Measurements from ENCODE around the gene MAST1.

MAST1 gene

DNA sequence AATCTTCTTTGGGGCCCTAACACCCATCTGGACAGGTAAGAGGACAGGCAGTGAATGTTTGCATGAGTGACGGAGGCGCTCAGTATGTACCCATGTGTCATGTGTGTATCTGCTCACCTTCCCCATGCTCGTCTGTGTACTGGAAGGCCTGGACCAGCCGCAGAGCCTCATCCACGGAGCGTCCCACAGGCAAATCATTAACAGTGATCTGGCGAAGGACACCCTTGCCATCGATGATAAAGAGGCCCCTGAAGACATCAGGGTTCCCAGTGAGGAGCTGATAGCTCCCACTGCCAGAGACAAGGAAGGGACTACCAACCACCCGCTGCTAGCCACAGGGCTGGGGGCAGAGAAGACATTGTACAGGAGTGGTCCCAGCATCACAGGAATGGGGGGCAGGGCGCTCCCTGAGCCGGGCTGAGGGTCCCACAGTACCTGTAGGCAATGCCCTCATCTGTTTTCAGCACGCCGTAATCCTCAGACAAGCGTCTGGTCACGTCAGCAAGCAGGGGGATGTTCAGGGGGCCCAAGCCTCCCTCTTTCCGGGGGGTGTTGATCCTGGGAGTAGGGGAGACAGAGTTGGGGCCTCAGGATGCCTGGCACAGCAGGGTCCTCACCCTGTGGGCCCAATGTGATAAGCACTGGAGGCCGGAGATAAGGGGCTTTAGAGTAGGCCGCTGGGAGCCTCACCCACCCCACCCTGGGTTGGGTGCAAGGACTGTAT is 38.4 kb upstream of the MAST1 start (continued):
- TF ChIP-seq ZNF341 (tag by site-specific recombination; IDR thresholded peaks at IDR 0.05; ENCODE audit: low read depth) (no peak), ZNF394 (tag by site-specific recombination; IDR thresholded peaks at IDR 0.05; ENCODE audit: borderline replicate concordance) (no peak), YY1 (tag by site-specific recombination; IDR thresholded peaks at IDR 0.05) (no peak), PBX3 (CRISPR knock-in tag; IDR thresholded peaks at IDR 0.05) (no peak)

DNA sequence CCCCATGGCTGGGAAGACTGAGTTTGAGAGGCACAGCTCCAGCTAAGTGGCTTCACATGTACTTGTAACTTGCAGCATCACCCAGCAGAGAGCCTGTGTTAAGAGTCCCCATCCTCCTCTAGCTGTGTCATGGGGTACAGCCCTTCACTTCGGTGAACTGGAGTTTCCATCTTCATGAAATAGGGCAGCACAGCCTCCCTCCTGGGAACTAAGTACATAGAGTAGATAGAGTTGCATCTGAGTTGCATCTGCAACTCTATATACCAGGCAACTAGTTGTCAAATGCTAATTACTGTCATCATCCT is 37.9 kb upstream of the MAST1 start:
- POLR2A ChIA-PET = interaction anchor here (0.6 to 2.8 kb wide), 3 partner anchors 9 to 31 kb away, joined by 3 to 18 read pairs (median 10); partner anchors contain the start of gene JUNB

DNA sequence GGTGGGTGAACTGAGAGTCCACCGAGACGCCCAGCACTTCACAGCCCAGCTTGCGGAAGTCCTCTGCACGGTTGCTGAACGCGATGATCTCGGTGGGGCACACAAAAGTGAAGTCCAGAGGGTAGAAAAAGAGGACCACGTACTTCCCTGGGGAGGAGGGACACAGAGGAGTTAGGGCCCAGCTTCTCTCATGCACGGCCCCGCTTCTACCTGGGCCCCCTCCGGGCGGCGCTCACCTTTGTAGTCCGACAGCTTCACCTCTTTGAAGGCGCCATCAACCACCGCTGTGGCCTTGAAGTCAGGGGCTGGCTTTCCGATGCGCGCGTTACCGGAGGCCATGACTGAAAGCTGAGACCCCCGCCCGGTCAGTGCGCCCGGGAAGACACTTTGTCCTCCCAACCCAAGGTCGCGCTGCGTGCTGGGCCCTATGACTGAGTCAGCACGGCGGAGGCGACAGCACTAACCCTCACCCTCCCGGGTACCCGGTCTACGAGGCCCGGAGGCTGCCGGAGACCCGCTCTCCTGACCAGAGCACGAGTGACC is 37.3 kb upstream of the MAST1 start:
- H3K4me1 ChIP-seq (ENCODE audit: control insufficient read depth, insufficient read depth, low read length) = no peaks in the 10 kb centered on the region
- POLR2A ChIA-PET = interaction anchor here (0.6 to 2.8 kb wide), 3 partner anchors 9 to 32 kb away, joined by 3 to 18 read pairs (median 5); partner anchors contain the start of gene JUNB

More for the DNA sequence above, 37.9 kb upstream of the MAST1 start:
- TF ChIP-seq ZNF155 (tag by site-specific recombination; IDR thresholded peaks at IDR 0.05) (no peak), SCRT2 (tag by site-specific recombination; IDR thresholded peaks at IDR 0.05) (peak; percentile 22; the same call in 1 of the 2 replicates), ZNF768 (tag by site-specific recombination; IDR thresholded peaks at IDR 0.05) (no peak), SP7 (tag by site-specific recombination; IDR thresholded peaks at IDR 0.05) (0 out of 2 replicates have a peak, but pooled peaks have one; percentile 26)
- CTCF ChIA-PET = interaction anchor here (0.7 to 16.5 kb wide), 5 partner anchors 23 to 84 kb away, joined by 3 to 386 read pairs (median 7); partner anchors contain the start of gene HOOK2
- Histone ChIP-seq H3K4me1 (ENCODE audit: control insufficient read depth, insufficient read depth, low read length) (no peaks in the 10 kb centered on the region), H3K9me3 (ENCODE audit: control insufficient read depth, insufficient read depth, low read depth, low read length) (no peaks in the 10 kb centered on the region), H3K36me3 (ENCODE audit: control insufficient read depth in 2 of 2, insufficient read depth in 1 of 2, low read length in 2 of 2) (peaks cover 14 to 29% of the 10 kb centered on the region in 2 experiments; a peak in 2 of 3 replicates), H3K27ac (ENCODE audit: extremely low read depth, low read depth, low read length) (no peak overlapping the region; the same call in 1 of the 2 replicates), H3K4me3 (ENCODE audit: low read depth, low read length) (peak overlapping the region; percentile 86)

More for the DNA sequence above, 37.3 kb upstream of the MAST1 start:
- H3K27ac ChIP-seq (ENCODE audit: extremely low read depth, low read depth, low read length) = peak overlapping the region; percentile 76; the same call in 1 of the 2 replicates
- no peaks in the 10 kb centered on the region for H3K9me3 ChIP-seq (ENCODE audit: control insufficient read depth, insufficient read depth, low read depth, low read length)
- H3K4me3 ChIP-seq (ENCODE audit: low read depth, low read length) = peak overlapping the region; percentile 86
- H3K36me3 ChIP-seq (ENCODE audit: control insufficient read depth in 2 of 2, insufficient read depth in 1 of 2, low read length in 2 of 2) = peaks cover 14 to 29% of the 10 kb centered on the region in 2 experiments; a peak in 2 of 3 replicates
- TF ChIP-seq CTCF (tag by site-specific recombination; IDR thresholded peaks at IDR 0.05) = peak; percentile 20; the same call in 1 of the 2 replicates
- TF ChIP-seq ZEB2 (tag by site-specific recombination; IDR thresholded peaks at IDR 0.05) = no peak
- peak; percentile 47 for TF ChIP-seq PATZ1 (tag by site-specific recombination; IDR thresholded peaks at IDR 0.05)
- TF ChIP-seq, protein P1, sequence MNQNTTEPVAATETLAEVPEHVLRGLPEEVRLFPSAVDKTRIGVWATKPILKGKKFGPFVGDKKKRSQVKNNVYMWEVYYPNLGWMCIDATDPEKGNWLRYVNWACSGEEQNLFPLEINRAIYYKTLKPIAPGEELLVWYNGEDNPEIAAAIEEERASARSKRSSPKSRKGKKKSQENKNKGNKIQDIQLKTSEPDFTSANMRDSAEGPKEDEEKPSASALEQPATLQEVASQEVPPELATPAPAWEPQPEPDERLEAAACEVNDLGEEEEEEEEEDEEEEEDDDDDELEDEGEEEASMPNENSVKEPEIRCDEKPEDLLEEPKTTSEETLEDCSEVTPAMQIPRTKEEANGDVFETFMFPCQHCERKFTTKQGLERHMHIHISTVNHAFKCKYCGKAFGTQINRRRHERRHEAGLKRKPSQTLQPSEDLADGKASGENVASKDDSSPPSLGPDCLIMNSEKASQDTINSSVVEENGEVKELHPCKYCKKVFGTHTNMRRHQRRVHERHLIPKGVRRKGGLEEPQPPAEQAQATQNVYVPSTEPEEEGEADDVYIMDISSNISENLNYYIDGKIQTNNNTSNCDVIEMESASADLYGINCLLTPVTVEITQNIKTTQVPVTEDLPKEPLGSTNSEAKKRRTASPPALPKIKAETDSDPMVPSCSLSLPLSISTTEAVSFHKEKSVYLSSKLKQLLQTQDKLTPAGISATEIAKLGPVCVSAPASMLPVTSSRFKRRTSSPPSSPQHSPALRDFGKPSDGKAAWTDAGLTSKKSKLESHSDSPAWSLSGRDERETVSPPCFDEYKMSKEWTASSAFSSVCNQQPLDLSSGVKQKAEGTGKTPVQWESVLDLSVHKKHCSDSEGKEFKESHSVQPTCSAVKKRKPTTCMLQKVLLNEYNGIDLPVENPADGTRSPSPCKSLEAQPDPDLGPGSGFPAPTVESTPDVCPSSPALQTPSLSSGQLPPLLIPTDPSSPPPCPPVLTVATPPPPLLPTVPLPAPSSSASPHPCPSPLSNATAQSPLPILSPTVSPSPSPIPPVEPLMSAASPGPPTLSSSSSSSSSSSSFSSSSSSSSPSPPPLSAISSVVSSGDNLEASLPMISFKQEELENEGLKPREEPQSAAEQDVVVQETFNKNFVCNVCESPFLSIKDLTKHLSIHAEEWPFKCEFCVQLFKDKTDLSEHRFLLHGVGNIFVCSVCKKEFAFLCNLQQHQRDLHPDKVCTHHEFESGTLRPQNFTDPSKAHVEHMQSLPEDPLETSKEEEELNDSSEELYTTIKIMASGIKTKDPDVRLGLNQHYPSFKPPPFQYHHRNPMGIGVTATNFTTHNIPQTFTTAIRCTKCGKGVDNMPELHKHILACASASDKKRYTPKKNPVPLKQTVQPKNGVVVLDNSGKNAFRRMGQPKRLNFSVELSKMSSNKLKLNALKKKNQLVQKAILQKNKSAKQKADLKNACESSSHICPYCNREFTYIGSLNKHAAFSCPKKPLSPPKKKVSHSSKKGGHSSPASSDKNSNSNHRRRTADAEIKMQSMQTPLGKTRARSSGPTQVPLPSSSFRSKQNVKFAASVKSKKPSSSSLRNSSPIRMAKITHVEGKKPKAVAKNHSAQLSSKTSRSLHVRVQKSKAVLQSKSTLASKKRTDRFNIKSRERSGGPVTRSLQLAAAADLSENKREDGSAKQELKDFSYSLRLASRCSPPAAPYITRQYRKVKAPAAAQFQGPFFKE (tag by site-specific recombination; IDR thresholded peaks at IDR 0.05; ENCODE audit: borderline replicate concordance) = 0 out of 2 replicates have a peak, but pooled peaks have one; percentile 68
- no peak for TF ChIP-seq ZNF624 (tag by site-specific recombination; IDR thresholded peaks at IDR 0.05)
- 0 out of 2 replicates have a peak, but pooled peaks have one; percentile 7 for TF ChIP-seq KLF16 (tag by site-specific recombination; IDR thresholded peaks at IDR 0.05)
- 0 out of 2 replicates have a peak, but pooled peaks have one; percentile 46 for TF ChIP-seq HOXC10 (CRISPR knock-in tag; IDR thresholded peaks at IDR 0.05)
- 0 out of 2 replicates have a peak, but pooled peaks have one; percentile 11 for TF ChIP-seq YY1 (tag by site-specific recombination; IDR thresholded peaks at IDR 0.05)
- TF ChIP-seq ZBTB20 (tag by site-specific recombination; IDR thresholded peaks at IDR 0.05) = peak; percentile 71; the same call in 1 of the 2 replicates
- CTCF ChIA-PET = interaction anchor here (0.6 to 16.5 kb wide), 5 partner anchors 24 to 1985 kb away, joined by 3 to 386 read pairs (median 7); partner anchors contain the start of gene HOOK2
